Posterior cingulate gyrus (tissue), 11 donors: ENCODE data around the gene DLG2.
A peak's percentile ranks its signal among the peaks of the same experiment; 100 is the strongest.

Experiments
- DNase-seq, 10 donors: peaks; one replicate each; pipeline versions ENCODE4 v3.0.0 to v3.0.0-alpha.2; 2020 to 2021; ENCODE audit warnings: mixed read lengths in 3 of 10
- intact Hi-C: fragments of 100-400 bp; cut with DNase I; formaldehyde crosslinking; loops from one replicate; pipeline ENCODE4 v1.15.1; 2023

The DLG2 gene

DNA sequence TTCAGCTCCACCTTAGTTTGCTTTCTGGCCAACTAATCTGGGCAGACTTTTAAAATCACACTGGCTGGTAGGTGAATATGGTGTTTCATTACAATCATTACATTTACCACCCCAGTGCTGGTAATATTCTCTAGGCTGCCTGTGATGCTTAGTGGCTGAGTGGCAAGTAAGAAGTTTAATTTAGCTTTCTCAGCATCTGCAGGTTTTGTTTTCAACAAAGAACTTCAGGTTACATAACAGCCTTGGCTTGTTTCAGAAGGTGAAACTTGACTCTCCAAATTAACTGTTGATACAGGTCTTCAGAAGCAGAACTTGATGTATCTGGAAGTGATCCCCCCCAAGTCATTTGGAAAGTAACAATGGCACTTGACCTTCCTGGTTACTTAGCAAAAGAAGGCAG lies 1917.7 kb downstream of the DLG2 start:
- no peak for DNase-seq
- intact Hi-C loops = no loop called here

DNA sequence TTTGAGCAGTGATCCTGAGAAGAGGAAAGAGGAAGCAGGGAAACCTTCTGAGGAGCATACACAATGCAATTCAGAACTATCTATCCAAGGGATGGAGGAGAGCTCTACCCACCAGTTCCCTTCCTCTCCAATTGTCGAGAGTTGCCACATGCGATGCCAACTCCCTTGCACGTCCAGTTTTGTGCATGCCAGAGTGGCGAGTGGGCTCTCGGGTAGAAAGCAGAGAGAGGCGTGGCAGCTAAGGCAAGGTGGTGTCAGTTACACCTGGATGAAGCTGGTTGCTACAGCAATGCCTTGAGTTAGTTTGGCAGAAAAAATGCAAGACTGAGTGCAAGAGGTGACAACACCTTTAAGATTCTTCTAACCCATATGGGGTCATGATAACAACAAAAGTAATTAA lies 1920.6 kb downstream of the DLG2 start:
- intact Hi-C loops = no loop called here

DNA sequence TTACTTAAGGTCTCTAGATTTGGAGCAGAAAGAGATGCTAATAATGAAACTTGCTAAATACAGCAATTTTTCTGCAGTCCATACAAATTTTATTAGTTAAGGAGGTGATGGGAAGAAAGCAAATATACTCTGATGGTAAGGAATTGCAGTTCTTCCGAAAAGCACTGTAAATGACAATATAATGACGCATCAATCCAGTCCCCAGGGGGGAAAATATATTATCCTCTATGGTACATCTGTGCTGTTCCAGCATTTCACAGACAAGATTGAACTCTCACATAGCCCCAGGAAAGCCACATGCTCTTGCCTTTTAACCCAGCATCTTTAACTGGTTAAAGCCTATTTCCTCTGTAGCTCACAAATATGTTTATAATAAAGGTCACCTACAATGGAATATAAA lies 1924.3 kb downstream of the DLG2 start:
- intact Hi-C loops = no loop called here
- no peak for DNase-seq

More for the DNA sequence above, 1920.6 kb downstream of the DLG2 start:
- DNase-seq = no peak

DNA sequence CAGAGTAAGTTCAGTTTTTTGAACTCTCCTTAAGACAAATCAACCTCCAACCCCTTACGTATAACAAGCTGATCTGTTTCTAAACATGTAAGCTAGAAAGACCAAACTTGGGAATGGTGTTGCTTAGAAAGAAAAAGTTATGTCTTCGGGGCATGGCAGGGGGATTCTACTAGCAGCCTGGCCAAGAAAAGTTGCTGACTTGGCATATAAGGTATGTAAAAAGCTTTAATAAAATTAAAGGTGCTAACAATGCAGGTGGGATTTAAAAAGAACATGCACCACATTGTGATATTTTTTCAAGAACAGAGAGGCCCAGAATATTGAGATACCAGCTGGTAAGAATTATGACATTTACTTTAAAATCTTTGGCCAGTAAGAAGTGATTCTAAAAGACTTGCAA lies 1929.6 kb downstream of the DLG2 start:
- DNase-seq = no peak
- intact Hi-C loops = no loop called here

DNA sequence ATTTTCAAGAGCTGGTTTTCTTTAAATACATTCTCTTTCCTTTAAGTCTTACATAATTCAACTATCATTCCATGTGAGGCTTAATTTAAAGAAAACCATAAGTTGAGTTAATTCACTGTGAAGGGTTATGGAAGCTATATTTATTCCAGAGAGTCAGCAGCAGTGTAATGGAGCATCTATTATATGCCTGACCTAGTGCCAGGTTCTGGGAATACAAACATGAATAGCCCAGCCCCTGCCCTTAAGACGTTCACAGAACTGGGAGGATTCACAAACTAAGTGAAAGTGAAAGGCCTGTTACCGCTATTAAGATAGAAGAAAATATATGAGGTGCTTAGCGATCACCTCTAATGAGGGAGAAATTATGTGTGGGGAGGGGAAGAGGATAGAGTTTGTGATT lies 1932.1 kb downstream of the DLG2 start:
- DNase-seq = no peak
- intact Hi-C loops = no loop called here

DNA sequence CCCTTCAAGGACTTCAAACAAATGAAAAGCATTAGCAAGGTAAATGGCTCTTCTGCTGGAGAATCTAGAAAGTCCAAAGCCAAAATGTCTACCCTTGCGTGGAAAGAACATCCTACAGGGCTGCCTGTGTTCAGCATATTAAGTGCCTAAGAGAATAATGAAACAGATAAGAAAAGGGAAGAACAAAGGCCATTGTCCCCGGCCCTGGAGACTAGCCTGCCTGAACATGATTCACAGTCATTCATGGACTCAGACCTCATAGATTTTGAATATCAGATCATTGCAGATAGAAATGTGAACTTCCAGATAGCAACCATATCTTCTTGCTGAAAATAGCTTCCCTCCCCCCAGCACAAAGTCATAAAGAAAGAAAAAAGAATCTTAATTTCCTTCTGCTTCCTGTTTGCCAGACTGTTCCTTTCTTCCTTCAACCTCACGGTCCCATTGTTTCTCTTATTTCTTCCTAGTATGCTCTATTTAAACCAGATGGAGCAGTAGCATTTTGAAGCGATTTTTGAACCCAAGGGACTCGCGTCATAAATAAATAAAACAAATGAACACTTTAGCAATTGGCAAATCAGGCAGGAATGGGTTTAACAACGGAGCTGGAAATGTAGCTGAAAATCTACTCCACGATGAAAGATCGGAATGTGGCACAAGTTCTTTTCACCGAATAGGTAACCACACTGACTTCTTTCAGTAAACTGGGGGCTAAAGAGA lies 1932.8 kb downstream of the DLG2 start:
- peak in 2 of 10 donors; percentile 32 to 36 for DNase-seq
- intact Hi-C loops = no loop called here

DNA sequence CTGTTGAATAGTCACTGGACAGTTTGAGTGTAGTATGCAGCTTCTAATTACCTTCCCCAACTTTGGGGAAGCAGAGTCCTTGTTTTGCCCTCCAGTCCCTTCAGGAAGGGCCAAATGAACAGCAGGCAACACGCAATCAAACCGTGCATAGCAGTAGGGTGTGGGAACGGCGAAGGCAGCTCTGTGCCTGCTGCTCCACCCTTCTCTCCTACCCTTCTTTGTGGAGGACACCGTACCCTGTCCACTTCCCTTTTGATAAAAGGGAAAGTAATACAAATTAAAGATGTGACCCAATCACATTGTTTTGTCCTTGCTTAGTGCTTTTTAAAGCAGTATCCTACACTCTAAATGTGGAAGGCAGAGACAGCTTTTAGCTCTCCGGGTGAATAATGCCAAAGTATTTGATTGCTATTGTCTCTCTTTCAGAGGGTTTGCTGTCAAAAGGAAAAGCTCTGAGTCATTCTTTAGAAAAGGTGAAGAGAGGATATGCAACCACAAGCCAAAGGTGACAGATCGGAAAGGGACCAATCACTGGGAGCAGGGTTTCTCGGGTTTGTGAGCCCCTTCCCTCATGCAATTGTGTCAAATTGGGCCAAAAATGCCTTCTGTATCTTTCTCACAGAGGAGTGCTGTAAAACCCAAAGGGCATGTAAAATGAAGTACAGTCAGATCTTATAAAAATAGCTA lies 1933.7 kb downstream of the DLG2 start:
- intact Hi-C loops = no loop called here
- DNase-seq = no peak

DNA sequence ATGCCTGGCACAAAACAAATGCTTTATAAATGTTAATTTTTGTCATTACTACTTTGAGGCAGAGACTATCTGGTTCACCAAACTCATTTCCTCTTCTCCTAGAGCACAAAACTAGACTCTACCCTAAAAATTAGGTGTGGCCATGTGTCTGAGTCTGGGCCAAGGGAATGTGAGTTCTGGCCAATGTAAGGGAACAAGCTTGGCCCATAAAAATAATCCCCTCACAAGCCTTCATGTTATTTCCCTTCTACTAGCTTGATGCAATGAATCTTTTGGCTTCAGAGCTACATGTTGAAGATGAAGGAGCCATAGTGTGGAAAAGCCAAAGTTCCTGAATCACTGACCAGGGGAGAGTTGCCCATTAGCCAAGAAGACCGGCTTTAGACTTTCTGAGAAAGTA lies 1934.5 kb downstream of the DLG2 start:
- DNase-seq = no peak
- intact Hi-C loops = no loop called here

DNA sequence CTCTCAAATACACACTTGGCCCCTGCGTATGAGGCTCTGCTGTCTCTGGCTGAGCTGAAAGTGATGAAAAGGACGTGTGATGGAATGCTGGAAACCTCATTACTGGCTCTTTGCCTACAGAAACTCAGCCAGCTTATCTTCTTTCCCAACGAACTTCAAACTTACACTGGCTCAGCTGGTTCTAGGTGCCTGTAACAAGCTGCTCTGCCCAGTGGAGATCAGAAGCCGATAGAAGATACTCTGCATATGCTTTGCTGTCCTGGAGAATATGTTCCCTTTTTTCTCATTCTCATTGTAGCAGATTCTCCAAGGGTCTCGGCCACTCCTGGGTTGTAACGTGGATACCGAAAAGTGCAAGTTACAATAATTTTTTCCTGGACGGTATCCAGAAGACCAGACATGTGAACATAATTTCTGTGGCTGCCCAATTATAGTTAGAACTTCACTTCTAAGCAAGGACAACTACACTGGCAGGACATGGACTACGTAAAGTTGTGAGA lies 1935.6 kb downstream of the DLG2 start:
- DNase-seq = no peak
- intact Hi-C loops = no loop called here

DNA sequence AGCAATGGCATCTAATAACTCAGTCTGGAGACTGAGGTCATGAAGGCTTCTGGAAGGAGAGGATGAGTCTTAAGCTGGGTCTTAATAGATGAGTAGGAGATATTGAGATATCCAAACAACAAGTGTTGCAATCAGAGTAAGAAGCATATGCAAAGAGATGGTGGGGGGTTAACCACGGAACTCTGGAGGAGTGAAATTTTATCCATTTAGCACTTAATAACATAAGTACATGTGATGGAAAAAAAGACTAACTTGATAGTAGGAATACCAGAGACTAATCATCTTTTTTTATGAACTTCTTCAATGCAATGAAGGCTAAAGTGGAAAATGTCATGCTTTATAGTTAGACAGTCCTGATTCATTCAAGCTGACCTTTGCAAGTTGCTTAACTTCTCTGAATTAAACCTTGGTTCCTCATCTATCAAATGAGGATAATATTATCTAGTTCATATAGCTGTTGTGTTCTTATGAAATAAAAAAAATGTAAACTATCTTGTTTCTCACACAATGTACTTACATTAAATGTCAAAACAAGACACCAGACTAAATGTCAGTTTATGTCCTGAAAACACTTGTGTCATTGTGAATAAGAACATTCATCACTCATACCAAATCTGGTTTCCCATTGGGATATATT lies 1937.9 kb downstream of the DLG2 start:
- DNase-seq = no peak
- intact Hi-C loops = loop anchor here (10.0 kb wide), 1 partner anchor 126 kb away; no protein-coding TSS in a partner anchor

DNA sequence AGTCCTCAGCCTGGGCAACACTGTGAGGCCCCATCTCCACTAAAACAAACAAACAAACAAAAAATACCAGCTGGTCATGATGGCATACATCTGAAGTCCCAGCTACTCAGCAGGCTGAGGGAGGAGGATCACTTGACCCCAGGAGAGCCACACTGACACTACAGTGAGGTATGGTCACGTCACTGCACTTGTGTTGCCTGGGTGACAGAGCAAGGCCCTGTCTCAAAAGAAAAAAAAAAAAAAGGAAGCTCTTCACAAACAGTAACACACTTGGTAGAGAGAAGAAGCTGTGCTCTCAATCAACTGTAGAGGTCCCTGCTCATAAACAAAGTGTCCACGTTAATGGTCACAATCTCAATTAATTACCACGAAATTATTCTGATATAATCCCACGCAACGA lies 1939.4 kb downstream of the DLG2 start:
- intact Hi-C loops = loop anchor here (10.0 kb wide), 1 partner anchor 127 kb away; no protein-coding TSS in a partner anchor
- no peak for DNase-seq

DNA sequence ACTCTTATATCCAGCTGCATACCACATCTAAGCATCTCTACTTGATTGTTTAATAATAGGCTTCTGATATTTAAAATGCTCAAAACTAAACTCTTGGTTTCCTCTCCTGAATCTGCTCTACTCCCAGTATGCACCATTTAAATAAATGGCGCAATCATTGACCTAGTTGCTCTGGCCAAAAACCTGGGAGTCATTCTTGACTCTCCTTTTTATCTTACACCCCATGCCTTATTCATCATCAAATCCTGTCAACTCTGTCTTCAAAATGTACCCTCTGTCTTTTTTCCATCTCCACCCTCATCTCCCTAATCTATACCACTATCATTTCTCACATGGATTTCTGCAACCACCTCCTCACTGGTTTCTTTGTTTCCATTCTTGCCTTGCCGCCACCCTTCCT lies 1941.4 kb downstream of the DLG2 start:
- intact Hi-C loops = loop anchor here (10.0 kb wide), 1 partner anchor 129 kb away; no protein-coding TSS in a partner anchor
- DNase-seq = no peak

DNA sequence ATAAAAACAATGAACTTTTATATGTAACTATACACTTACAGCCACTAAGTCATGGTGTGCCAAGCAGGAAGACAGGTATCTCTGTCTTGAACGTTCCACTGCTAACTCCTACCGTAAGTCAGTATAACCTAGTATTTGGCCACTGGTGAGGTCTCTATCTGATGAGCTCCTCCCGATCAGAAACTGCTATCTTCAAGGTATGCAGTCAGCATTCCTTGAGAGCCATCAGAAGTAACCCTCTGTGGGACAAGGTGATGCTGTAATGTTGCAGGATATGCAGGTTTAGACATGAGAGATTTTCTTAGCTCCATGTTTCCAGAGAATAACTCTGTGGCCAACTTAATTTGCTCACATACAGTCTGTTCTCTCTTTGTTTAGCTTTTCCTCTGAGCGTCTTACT lies 1943.1 kb downstream of the DLG2 start:
- no peak for DNase-seq

DNA sequence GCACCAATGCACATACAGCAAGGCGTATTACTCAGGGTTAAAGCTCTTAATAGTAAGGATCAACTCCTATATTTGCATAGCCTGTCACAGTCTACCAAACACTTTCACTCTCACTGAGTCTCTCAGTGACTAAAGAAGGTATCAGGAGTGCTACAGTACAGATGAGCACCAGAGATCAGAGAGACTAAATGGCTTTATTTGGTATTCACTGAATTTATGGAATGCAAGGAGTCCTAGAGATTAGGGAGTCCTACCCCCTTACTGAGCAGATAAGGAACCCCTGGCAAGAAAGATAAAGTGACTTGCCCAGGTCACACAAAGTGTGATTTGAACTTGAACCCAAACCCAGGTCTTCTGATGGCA lies 1944.6 kb downstream of the DLG2 start:
- intact Hi-C loops = loop anchor here (10.0 kb wide), 1 partner anchor 132 kb away; no protein-coding TSS in a partner anchor
- DNase-seq = no peak

More for the DNA sequence above, 1943.1 kb downstream of the DLG2 start:
- intact Hi-C loops = loop anchor here (10.0 kb wide), 1 partner anchor 131 kb away; no protein-coding TSS in a partner anchor

DNA sequence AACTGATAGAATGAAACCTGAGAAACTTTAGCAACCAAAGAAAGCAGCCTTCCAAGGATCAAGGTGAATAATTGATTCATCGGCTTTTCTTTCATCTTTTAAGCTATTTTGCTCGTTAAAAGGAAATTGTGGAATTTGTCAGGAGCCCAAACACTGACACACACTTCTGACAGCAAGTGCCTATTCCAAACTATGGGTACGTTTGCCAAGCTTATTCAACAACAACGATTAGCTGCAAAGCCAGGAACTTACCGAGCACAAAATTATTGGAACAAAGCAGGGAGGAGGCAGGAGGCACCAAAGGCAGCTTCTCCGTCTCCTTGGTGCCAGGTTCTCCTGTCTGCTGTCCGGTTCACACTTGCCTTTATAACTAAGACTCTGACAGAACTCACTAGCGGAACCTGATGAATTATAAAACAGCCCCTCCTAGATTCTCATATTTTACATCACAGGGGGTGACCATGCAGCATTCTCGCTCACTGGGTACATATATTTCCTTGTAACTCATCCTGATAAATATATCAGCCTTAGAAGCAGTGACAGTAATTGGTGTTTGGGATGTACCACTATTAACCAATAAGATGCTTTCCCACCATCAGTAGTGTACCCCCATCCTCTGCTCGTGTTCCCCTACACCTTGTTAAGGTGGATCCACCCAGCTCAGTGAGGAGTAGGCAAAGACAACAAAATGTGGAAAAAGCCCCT lies 1945.1 kb downstream of the DLG2 start:
- intact Hi-C loops = loop anchor here (10.0 kb wide), 1 partner anchor 133 kb away; no protein-coding TSS in a partner anchor
- DNase-seq = no peak

DNA sequence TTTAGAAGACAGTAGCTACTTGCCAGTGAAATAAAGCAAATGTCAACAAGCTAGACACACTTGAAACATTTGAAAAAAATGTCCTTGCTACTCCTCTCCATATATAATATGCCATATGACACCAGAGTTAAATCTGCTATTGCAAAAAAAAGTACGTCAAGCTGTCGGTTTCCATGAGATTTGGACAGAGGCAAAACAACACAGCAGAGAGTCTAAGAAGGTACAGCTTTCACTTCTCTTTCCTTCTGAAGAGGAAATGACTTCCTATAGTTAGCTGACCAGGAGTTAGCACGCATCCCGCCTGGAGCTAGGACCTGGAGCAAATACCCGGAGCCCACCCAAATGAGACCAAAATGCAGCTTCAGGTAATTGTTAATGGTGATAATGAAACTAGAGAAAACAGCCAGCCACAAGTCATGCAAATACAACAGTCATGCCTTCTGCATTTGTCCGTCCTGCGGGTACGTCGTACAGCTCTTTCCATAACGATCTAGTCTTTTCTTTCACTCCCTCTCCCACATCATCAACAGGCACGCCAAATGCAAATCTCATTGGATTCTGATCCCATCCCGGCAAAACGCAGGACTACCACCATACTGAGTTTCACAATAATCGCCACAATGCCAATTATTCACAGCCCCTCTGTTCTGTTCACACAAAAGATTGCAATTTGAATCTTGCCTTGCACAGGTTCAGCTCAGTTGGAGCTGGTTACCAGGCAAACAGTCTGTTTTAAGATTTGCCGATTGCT lies 1945.9 kb downstream of the DLG2 start:
- intact Hi-C loops = loop anchor here (10.0 kb wide), 1 partner anchor 134 kb away; no protein-coding TSS in a partner anchor
- peak in 1 of 10 donors; percentile 12 for DNase-seq

DNA sequence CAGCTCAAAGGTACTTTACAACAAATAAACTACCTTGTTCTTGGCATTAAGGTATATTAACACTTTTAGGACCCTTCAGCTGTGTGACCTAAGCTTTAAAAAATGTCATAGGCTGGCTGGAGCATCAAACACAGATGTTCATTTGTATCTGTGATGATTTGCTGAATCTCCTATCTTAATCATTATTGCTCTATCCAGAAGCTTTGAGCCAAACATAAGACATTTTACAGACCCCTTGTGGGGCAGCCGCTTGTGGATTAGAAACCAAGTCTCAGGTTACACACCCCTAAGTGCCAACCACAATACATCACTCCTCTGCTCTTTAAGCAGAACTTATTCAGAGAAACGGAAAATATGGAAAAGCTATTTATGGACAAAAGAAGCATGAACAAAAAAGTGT lies 1946.8 kb downstream of the DLG2 start:
- intact Hi-C loops = loop anchor here (10.0 kb wide), 1 partner anchor 134 kb away; no protein-coding TSS in a partner anchor

DNA sequence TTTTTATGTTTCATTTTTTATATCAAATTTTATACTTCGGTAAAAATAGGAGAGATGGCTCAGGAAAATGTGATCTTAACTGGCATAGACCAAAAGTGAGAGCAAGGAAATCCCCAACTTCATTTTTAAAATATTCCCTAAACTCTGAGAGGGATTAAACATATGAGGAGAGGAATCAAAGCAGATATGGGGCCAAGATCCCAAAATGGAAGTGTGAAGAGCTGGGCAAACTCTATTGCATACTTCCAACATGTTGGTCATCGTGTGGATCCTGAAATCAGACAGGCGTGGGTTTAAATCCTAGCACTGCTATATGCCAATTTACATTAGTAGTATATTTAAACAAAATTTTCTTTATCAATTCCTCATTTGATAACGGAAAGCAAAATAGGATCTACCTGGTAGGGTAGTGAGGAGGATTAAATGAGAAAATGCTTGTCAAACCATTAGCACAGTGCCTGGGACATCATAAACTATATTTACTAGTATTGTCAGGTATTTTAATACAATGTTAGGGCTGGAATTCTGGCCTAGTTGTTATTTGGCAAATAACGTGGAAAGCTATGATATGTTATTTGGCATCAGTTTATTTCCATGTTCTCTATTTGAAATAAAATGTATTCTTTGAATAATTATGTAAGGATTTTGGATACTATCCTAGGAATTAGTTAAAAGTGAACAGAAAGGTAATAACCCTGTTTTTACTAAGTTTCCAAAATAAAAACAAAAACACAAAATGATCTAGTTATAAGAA lies 1948.1 kb downstream of the DLG2 start:
- DNase-seq = no peak
- intact Hi-C loops = no loop called here

More for the DNA sequence above, 1946.8 kb downstream of the DLG2 start:
- no peak for DNase-seq

DNA sequence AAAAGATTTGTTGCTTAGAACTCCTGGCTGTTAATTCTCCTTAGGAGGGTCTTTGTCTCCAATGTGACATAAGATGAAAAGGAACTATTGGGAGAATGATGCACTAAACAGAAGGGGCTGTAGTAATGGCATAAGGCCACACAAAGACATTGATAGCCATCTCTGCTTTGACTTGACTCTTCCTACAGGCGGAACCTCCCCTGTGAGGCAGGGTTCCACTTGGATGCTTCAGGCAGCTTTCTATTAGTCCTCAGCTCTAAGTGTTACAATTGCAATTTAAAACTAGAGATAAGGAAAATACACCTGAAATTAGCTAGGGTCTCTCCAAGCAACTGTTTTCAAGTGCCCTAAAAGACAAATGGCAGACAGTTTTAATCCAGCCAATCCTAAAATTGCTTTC lies 1949.4 kb downstream of the DLG2 start:
- intact Hi-C loops = no loop called here
- no peak for DNase-seq
